Heart left ventricle (tissue), 13 donors: ENCODE results near the gene RAB40C.

Experiments
- POLR2A ChIP-seq, 2 donors: fragments of 450-650 bp; IDR thresholded peaks; one replicate each; pipeline ENCODE4 v1.6.1; 2017; ENCODE audit warnings: antibody characterized with exemption in 2 of 2, mild to moderate bottlenecking in 2 of 2, moderate library complexity in 2 of 2
- TF ChIP-seq, protein P1 (sequence below), 12 donors: fragments of 200-600 bp; sonication (generic) in 4 of 12; IDR thresholded peaks; one replicate each; pipeline versions ENCODE4 v1.5.0 to v1.8.0; 2018 to 2022; ENCODE audit warnings: antibody characterized with exemption in 12 of 12, mild to moderate bottlenecking in 5 of 12
- donor health status: ischemic (EF 13 %, LVEDD 7.1; RV severe dilation, severe dysfunction).
- donor health status: DM: no; HTN: yes; CAD: no.
- donor health status: DM: no; HTN: no; CAD: no.
- donor health status: ischemic (EF 25% LVEDD 6.9; RV normal size, moderate dysfunction).
- donor health status: ischemic (EF 25% LVEDD 5.7; RV mildly dilated, moderate dysfunction).
- donor health status: ischemic (EF 35%, LVEDD 5.7; RV mildly dilated, moderate dysfunction).
- donor health status: nonischemic (EF 11% LVEDD 7.7; RV severe dilation, severe dysfunction).
- donor health status: DM: yes; HTN: yes; CAD: no.
- donor health status: PGD.
- donor health status: ischemic (EF 29% LVEDD 5.4; RV normal size, mild dysfunction).
- donor health status: nonischemic (EF 23%, LVEDD 6.1; RV moderate dilation, normal function).

DNA sequence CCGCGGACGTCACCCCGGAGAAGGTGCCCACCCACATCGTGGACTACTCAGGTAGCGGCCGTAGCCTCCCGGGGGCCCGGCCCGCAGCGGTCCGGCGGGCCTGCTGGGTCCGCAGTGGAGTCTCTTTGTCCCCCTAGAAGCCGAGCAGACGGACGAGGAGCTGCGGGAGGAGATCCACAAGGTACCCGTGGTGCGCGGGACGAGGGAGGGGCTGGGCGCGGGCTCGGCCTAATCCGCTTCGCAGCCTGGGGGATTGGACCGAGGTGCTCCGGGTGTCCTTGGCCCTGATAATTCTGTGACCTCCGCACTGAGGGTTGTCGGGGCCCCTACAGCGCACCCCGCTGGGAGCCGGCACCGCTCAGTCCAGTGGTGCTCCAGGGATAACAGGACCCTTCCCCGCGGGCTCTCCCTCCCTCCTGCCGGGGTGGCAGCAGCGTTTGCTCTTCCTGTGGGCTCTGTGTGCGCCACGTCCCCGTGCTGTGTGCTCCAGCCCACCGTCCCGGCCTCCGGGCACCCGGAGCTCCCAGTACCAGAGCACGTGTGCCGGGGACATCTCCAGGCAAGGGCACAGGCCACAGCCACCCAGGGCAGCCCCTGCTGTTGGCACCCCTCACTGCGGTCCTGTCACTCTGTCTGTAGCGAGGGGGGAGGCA is 78.8 kb downstream of the RAB40C start:
- TF ChIP-seq, protein P1, sequence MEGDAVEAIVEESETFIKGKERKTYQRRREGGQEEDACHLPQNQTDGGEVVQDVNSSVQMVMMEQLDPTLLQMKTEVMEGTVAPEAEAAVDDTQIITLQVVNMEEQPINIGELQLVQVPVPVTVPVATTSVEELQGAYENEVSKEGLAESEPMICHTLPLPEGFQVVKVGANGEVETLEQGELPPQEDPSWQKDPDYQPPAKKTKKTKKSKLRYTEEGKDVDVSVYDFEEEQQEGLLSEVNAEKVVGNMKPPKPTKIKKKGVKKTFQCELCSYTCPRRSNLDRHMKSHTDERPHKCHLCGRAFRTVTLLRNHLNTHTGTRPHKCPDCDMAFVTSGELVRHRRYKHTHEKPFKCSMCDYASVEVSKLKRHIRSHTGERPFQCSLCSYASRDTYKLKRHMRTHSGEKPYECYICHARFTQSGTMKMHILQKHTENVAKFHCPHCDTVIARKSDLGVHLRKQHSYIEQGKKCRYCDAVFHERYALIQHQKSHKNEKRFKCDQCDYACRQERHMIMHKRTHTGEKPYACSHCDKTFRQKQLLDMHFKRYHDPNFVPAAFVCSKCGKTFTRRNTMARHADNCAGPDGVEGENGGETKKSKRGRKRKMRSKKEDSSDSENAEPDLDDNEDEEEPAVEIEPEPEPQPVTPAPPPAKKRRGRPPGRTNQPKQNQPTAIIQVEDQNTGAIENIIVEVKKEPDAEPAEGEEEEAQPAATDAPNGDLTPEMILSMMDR (IDR thresholded peaks at IDR 0.05), result no peak
- no peak for TF ChIP-seq POLR2A (IDR thresholded peaks at IDR 0.05)
